ENCODE measurements around the gene CERT1.

- TF ChIP-seq EZH2 (IDR thresholded peaks at IDR 0.05; ENCODE audit: borderline replicate concordance, low read depth, low read length, severe bottlenecking) (no peak), CTCF (IDR thresholded peaks at IDR 0.05; ENCODE audit: borderline replicate concordance, extremely low read depth, low read length, poor library complexity, severe bottlenecking) (no peak)
Observed at GRCh38 chr5:75514323-75514722, 2.9 kb upstream of the CERT1 start.

All from DND-41 (cell line).